ENCODE data around the gene TMEM86A. TPM values are rescaled to one million over a fixed set of nuclear protein-coding genes. Genes with fewer than 3 reads are reported as not detected.
"Not testable (repeated sequence)": the region's sequence is repeated elsewhere in the genome, so short reads cannot be mapped to it uniquely, and the experiment has no call there.

TMEM86A gene, protein sequence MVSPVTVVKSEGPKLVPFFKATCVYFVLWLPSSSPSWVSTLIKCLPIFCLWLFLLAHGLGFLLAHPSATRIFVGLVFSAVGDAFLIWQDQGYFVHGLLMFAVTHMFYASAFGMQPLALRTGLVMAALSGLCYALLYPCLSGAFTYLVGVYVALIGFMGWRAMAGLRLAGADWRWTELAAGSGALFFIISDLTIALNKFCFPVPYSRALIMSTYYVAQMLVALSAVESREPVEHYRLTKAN
- total RNA-seq (2014; rRNA removed; shearing (Covaris generic)): 0.12 and 0.49 TPM in 2 replicates

DNA sequence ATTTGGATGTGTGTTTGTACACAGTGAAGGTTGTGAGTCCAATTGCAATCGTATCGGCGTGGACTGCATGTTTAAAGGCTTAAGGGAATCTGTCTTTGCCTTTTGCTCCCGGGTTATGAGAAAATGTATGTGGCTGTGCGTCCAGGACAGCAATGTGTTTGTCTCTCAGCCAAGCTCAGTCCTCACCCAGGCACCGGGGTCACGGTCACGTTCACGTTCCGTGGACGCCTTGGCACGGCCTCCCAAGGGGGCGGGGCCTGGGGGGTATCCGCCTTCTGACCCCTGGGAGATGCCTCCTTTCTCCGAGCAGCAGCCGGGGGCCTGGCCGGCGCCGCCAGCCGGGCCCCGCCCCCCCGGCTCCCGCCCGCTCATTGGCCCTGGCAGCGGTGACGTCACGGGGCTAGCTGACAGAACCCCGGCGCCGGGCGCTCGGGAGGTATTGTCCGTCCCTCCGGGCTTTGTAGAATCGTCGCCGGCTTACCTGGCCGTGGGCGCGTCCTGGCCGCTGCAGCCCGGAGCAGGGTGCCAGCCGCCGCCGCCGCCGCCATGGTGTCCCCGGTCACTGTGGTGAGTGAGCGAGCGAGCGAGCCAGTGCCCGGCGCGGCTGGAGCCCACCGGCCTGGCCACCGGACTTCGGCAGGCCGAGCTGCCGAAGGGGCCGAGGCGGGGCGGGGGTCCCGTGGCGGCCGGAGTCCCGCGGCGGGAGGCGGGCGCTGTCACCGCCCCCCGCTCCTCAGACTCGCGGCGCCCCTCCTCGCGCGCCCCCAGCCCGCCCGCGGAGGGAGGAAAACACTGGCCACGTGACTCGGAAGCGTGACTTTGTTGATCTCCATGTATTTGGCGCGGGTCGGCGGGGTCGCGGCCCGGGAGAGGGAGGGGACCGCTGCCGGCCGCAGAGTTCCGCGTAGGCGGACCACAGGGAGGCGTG, at the start of gene TMEM86A:
TSS of gene TMEM86A (plus strand) at position 439 of the 928 bp plus-strand sequence. CDS start at position 547, 108 bp downstream.
- peak; percentile 80 for DNase-seq (ENCODE audit: low read depth)

DNA sequence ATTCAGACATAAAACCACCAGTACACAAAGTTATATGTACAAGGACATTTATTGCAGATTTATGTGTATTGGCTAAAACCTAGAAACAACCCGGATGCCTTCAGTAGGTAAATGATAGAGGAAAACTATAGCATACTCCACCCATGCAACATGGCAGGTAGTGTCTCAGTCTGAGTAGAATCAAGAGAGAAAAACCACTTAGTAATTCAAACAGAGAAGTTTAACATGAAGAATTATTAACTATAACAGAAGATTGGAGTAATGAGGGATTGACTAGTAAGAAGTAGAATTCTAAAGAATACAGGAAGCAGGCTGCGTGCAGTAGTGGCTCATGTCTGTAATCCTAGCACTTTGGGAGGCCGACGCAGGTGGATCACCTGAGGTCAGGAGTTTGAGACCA, 48.2 kb upstream of the TMEM86A start:
- no peak for DNase-seq (ENCODE audit: low read depth)

DNA sequence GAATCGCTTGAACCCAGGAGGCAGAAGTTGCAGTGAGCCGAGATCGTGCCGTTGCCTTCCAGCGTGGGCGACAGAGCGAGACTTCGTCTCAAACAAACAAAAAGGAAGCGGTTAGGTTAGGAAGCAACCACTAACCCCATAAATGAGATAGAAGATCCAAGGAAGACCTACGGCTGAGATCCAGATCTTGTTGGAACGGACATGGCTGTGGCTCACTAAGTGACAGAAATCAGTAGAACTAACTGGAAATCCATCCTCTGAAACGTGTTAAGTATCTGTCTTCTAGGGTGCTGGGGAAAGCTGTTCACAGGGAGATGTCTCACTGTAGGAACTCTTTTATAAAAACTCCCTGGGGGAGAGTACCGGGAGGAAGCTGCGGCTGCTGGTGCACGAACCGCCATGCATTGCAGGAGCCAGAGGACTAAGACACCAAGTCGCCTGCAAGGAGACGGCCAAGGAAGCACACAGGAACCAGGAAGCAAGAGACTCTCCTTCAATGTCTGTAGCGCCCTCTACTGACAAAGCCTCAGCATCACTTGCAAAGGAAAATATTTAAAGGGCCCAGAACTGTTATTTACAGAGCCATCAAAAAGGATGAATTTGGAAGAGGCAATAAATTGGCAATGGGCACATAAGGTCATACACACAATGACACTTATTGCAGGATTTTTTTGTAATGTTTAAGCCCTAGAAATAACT, 47.6 kb upstream of the TMEM86A start:
- peak; percentile 76 for DNase-seq (ENCODE audit: low read depth)

DNA sequence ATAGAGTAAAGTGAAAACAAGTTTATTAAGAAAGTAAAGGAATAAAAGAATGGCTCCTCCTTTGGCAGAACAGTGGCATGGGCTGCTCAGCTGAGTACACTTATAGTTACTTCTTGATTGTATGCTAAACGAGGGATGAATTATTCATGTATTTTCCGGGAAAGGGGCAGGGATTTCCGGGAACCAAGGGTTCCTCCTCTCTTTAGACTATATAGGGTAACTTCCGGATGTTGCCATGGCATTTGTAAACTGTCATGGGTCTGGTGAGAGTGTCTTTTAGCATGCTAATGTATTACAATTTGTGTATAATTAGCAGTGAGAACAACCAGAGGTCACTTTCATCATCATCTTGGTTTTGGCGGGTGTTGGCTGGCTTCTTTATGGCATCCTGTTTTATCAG, 40.9 kb upstream of the TMEM86A start:
- no peak for DNase-seq (ENCODE audit: low read depth)

DNA sequence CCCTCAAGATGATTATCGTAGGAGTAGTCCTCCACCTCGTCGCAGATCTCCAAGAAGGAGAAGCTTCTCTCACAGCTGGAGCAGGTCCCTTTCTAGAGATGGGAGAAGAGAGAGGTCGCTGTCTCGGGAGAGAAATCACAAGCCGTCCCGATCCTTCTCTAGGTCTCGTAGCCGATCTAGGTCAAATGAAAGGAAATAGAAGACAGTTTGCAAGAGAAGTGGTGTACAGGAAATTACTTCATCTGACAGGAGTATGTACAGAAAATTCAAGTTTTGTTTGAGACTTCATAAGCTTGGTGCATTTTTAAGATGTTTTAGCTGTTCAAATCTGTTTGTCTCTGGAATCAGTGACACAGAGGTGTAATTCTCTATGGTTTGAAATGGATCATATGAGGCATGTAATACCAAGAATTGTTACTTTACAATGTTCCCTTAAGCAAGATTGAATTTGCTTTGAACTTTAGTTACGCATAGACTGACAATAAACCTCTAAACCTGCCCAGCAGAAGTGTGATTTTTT, 33.2 kb upstream of the TMEM86A start:
- DNase-seq (ENCODE audit: low read depth): not testable (repeated sequence)

DNA sequence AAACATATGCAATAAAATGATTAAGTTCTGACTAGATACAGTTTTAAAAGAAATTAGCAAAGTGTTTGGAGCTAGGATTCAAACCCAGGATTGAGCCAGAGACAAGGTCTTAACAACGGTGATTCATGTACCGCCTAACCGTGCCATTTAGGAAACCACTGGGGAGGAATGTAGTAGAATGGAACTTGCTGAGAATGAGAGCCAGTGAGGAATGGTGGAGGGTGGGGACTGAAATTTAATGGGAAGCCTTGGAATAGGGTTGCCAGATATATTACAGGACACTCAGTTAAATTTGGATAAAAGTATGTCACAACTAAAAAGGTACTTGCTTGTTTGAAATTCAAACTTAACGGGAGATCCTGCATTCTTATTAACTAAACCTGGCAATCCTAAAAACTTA, 30.4 kb upstream of the TMEM86A start:
- peak; percentile 6 for DNase-seq (ENCODE audit: low read depth)

DNA sequence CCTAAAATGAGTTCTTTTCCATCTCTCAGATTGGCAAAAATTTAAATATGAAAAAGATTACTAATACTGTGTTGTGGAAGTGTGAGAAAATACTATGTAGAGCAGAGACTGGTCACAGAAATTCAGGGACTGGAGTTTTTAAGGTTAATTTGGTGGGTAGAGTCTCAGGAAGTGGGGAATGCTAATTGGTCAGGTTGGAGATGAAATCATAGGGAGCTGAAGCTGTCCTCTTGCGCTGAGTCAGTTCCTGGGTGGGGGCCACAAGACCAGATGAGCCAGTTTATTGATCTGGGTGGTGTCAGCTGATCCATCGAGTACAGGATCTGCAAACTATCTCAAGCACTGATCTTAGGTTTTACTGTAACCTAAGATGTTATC, 29.4 kb upstream of the TMEM86A start:
- peak; percentile 39 for DNase-seq (ENCODE audit: low read depth)

DNA sequence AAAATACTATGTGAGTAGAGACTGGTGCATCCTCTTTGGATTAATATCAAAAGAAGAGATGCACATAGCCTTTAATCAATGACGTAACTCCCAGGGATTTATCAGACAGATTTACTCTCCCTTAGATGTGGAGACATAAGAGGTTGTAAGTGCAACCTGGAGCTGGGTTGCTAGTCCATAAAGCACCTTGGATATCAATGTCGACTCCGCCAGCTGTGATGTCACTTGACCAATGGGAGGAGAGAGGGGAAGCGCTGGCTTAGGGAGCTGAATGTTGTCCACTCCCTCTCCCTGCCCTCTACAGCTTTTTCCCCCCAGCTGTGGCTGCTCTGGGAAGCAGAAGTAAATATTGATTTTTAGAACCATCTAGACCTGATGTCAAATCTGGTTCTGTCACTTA, 28.9 kb upstream of the TMEM86A start:
- DNase-seq (ENCODE audit: low read depth): no peak

- DNase-seq (ENCODE audit: low read depth): no peak
These were observed 27.3 kb upstream of the TMEM86A start for GRCh38 chr11:18671246-18671645.

- DNase-seq (ENCODE audit: low read depth): not testable (repeated sequence)
These were observed 26.4 kb upstream of the TMEM86A start for GRCh38 chr11:18672209-18672608.

DNA sequence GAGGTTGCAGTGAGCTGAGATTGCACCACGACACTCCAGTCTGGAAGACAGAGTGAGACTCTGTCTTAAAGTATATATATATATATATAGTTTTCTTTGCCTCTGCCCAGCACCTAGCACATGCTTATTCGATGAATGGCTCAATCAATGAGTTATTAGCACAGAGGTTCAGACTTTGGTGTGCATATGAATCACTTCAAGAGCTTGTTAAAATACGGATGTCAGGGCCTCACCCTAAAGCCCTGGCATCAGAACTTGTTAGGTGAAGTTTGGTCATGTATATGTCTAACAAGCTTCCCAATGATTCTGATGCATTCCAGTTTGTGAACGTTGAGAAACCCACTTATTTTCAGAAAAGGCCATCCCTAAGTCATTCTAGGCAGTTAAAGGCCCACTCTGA, 21.8 kb upstream of the TMEM86A start:
- no peak for DNase-seq (ENCODE audit: low read depth)

DNA sequence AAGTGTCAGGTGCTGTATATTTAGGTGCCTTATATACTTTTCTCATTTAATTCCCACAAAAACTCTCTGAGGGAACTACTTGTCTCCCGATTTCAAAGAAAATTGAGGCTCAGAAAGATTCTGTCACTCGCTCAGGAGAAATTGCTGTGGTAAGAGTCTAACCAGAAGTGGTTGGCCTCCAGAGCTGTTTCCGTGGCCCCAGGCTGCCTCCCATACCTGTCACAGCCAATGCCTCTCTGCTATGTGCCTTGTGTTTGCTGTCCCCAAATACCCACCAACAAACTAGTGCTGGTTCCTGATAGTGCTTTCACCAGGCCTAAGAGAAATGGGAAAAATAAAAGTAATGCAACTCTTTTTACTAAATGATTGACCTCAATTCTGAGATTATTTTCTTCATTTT, 21.0 kb upstream of the TMEM86A start:
- DNase-seq (ENCODE audit: low read depth): no peak

- DNase-seq (ENCODE audit: low read depth): not testable (repeated sequence)
These were observed 16.6 kb upstream of the TMEM86A start for GRCh38 chr11:18681949-18682348.

DNA sequence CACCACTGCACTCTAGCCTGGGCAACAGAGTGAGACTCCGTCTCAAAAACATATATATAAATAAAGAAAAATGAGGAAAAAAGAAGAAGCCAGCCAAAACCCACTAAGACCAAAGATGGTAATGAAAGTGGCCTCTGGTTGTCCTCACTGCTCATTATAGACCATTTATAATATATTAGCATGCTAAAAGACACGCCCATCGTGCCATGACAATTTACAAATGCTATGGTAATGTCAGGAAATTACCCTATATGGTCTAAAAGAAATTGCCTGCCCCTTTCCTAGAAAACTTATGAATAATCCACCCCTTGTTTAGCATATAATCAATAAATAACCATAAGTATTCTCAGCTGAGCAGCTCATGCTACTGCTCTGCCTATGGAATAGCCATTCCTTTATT, 16.1 kb upstream of the TMEM86A start:
- no peak for DNase-seq (ENCODE audit: low read depth)

GRCh38 chr11:18684267-18684666, 14.3 kb upstream of the TMEM86A start:
- no peak for DNase-seq (ENCODE audit: low read depth)

- not testable (repeated sequence) for DNase-seq (ENCODE audit: low read depth)
These were observed 7.0 kb upstream of the TMEM86A start for GRCh38 chr11:18691467-18692140.

- DNase-seq (ENCODE audit: low read depth): no peak
These were observed 5.4 kb upstream of the TMEM86A start for GRCh38 chr11:18692941-18693760.

- DNase-seq (ENCODE audit: low read depth): peak; percentile 25
These were observed 1.8 kb upstream of the TMEM86A start for GRCh38 chr11:18696638-18697225.

DNA sequence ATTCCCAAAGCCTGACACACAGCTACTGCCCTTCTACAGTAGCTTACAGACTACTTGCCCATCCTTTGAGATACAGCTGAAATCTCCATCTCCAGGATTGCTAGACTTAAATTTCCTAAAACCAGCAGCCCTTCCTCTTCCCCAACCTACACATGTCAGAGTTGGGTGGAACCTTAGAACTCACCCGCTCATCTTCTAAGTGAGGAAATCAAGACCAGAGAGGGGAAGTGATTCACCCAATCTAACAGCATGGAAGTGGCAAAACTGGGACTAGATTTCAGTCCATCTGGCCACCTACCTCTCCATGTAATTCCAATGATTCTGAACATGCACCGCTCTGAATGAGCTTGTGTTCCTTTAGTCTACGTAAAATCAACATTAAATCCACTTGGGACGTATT, 1.0 kb upstream of the TMEM86A start:
- no peak for DNase-seq (ENCODE audit: low read depth)

DNA sequence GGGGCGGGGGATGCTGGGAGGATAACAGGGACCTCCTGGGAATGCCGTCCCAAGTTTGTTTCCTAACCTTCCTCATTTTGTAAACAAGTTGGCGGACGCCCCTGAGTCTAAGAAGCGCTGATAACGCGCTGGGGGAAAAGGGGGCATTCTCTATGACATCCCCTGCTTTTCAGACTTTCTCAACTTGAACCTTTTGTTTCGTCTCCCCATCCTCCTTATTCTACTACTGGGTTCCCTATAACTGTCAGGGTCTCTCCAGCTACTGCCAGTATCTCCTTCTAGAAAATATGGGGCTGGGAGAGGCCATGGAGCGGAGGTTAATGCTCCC, 654 bp downstream of the TMEM86A start:
- no peak for DNase-seq (ENCODE audit: low read depth)
